HL-60 (cell line): ENCODE data around the gene PTTG2.
"Not testable (repeated sequence)": the region's sequence is repeated elsewhere in the genome, so short reads cannot be mapped to it uniquely, and the experiment has no call there.

ENCODE experiments used
- DNase-seq, 2 experiments: peaks; one replicate each; pipeline ENCODE4 v3.0.0-alpha.2; 2010 to 2020; ENCODE audit warnings: low read depth in 1 of 2, low spot score in 1 of 2
- H3K27ac ChIP-seq: fragments of 250-450 bp; sonication (Bioruptor Pico); replicated peaks from 2 replicates; pipeline ENCODE4 v1.5.1; 2020; ENCODE audit warnings: mild to moderate bottlenecking, moderate library complexity
- H3K27me3 ChIP-seq: fragments of 250-450 bp; sonication (Bioruptor Pico); 2 replicates; pipeline ENCODE4 v1.5.1; 2021; ENCODE audit warnings: mild to moderate bottlenecking, moderate library complexity; ENCODE audit not compliant: insufficient read depth, poor library complexity, severe bottlenecking
- H3K4me3 ChIP-seq: replicated peaks from 2 replicates; pipeline ENCODE4 v1.5.1; 2011; ENCODE audit warnings: mild to moderate bottlenecking, control low read depth, low read length; ENCODE audit not compliant: insufficient read depth
- GABPA ChIP-seq: IDR thresholded peaks from 2 replicates; pipeline ENCODE4 v1.6.1; 2012; ENCODE audit warnings: low read depth
- POLR2AphosphoS5 ChIP-seq: IDR thresholded peaks from 2 replicates; pipeline ENCODE4 v1.6.1; 2012; ENCODE audit warnings: low read depth
- SPI1 ChIP-seq: IDR thresholded peaks from 2 replicates; pipeline ENCODE4 v1.6.1; 2012; ENCODE audit warnings: low read depth, mild to moderate bottlenecking, borderline replicate concordance
- TF ChIP-seq, protein P1 (sequence below): IDR thresholded peaks from 2 replicates; pipeline ENCODE4 v1.6.1; 2012; ENCODE audit warnings: low read depth; ENCODE audit not compliant: insufficient replicate concordance
- TF ChIP-seq, protein P2 (sequence below): IDR thresholded peaks from one replicate; pipeline ENCODE4 v1.5.1; 2011; ENCODE audit warnings: low read length, control low read depth, inconsistent platforms; ENCODE audit not compliant: insufficient read depth

Gene PTTG2

DNA sequence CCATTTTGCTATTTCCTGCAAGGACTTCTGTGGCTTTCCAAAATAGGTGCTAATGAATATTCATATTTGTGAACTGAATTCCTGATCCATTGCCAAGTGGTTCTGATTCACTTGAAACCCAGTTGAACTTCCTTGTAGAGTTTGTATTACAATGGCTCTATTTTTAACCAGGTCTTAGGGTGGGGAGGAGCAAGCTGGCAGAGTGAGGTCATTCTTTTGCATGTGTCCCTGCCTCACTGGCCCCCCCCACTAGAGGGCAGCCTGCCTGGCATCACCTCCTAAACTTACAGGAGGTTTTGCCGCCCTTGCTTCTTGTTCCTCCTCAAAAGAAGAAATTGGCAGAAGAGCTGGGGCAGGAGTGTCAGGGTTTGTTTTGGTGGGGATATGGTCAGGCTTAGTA lies 10.5 kb downstream of the PTTG2 start:
- TF ChIP-seq POLR2AphosphoS5 = no peak
- TF ChIP-seq, protein P1, sequence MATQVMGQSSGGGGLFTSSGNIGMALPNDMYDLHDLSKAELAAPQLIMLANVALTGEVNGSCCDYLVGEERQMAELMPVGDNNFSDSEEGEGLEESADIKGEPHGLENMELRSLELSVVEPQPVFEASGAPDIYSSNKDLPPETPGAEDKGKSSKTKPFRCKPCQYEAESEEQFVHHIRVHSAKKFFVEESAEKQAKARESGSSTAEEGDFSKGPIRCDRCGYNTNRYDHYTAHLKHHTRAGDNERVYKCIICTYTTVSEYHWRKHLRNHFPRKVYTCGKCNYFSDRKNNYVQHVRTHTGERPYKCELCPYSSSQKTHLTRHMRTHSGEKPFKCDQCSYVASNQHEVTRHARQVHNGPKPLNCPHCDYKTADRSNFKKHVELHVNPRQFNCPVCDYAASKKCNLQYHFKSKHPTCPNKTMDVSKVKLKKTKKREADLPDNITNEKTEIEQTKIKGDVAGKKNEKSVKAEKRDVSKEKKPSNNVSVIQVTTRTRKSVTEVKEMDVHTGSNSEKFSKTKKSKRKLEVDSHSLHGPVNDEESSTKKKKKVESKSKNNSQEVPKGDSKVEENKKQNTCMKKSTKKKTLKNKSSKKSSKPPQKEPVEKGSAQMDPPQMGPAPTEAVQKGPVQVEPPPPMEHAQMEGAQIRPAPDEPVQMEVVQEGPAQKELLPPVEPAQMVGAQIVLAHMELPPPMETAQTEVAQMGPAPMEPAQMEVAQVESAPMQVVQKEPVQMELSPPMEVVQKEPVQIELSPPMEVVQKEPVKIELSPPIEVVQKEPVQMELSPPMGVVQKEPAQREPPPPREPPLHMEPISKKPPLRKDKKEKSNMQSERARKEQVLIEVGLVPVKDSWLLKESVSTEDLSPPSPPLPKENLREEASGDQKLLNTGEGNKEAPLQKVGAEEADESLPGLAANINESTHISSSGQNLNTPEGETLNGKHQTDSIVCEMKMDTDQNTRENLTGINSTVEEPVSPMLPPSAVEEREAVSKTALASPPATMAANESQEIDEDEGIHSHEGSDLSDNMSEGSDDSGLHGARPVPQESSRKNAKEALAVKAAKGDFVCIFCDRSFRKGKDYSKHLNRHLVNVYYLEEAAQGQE = no peak
- TF ChIP-seq, protein P2, sequence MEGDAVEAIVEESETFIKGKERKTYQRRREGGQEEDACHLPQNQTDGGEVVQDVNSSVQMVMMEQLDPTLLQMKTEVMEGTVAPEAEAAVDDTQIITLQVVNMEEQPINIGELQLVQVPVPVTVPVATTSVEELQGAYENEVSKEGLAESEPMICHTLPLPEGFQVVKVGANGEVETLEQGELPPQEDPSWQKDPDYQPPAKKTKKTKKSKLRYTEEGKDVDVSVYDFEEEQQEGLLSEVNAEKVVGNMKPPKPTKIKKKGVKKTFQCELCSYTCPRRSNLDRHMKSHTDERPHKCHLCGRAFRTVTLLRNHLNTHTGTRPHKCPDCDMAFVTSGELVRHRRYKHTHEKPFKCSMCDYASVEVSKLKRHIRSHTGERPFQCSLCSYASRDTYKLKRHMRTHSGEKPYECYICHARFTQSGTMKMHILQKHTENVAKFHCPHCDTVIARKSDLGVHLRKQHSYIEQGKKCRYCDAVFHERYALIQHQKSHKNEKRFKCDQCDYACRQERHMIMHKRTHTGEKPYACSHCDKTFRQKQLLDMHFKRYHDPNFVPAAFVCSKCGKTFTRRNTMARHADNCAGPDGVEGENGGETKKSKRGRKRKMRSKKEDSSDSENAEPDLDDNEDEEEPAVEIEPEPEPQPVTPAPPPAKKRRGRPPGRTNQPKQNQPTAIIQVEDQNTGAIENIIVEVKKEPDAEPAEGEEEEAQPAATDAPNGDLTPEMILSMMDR = peak; percentile 81
- H3K4me3 ChIP-seq = no peak overlapping the region
- H3K27ac ChIP-seq = no peak overlapping the region
- DNase-seq = peak; percentile 55 to 89
- H3K27me3 ChIP-seq = no peaks in the 10 kb centered on the region

DNA sequence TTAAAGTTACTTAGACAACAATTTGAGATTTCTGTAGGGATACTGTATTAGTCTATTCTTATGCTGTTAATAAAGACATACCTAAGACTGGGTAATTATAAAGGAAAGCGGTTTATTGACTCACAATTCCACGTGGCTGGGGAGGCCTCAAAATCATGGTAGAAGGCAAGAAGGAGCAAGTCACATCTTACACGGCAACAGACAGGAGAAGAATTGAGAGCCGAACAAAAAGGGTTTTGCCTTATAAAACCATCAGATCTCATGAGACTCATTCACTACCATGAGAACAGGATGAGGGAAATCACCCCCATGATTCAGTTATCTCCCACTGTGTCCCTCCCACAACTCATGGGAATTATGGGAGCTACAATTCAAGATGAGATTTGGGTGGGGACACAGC lies 11.0 kb downstream of the PTTG2 start:
- no peak for TF ChIP-seq POLR2AphosphoS5
- TF ChIP-seq SPI1 = no peak
- TF ChIP-seq, protein P2 = no peak
- TF ChIP-seq, protein P1 = no peak
- TF ChIP-seq GABPA = no peak

DNA sequence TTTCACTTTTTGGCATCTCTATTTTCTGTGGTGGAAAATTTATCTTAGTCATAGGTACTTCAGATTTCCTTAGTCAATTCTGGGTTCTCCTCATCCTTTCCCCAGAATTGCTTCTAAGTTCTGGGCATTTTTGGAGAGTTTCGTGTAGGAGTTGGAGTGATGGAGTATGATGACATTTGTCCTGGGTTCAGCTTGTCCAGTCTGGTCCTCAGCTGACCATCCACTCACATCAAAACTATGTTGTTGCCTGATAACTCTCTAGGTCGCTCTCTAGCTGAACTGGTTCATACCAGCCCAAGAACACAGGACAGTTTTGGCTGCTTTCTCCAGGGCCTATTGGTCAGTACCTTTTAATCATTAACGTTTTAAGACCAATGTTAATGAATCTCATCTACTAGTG lies 13.2 kb downstream of the PTTG2 start:
- Histone ChIP-seq H3K27ac (no peak overlapping the region), H3K4me3 (no peak overlapping the region), H3K27me3 (no peaks in the 10 kb centered on the region)
- TF ChIP-seq GABPA (no peak), SPI1 (no peak), POLR2AphosphoS5 (no peak)
- TF ChIP-seq, protein P1 = no peak
- TF ChIP-seq, protein P2 = no peak
- DNase-seq = no peak

More for the DNA sequence above, 11.0 kb downstream of the PTTG2 start:
- DNase-seq = no peak
- H3K4me3 ChIP-seq = no peak overlapping the region
- no peaks in the 10 kb centered on the region for H3K27me3 ChIP-seq
- H3K27ac ChIP-seq = no peak overlapping the region

DNA sequence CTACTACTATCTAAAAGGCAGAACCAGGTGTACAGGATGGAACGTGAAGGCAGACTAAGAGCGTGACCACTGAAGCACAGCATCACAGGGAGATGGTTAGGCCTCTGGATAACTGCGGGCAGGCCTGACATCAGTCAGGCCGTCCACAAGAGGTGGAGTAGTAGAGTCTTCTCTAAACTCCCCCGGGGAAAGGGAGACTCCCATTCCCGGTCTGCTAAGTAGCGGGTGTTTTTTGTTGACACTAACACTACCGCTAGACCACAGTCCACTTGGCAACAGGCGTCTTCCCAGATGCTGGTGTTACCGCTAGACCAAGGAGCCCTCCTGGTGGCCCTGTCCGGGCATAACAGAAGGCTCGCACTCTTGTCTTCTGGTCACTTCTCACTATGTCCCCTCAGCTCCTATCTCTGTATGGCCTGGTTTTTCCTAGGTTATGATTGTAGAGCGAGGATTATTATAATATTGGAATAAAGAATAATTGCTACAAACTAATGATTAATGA lies 15.2 kb downstream of the PTTG2 start:
- DNase-seq, H3K27me3 ChIP-seq, H3K27ac ChIP-seq, H3K4me3 ChIP-seq: not testable (repeated sequence)
